Trophoblast cell (in vitro differentiated cells and primary cell): Measurements from ENCODE around the gene MTUS2.
A peak's percentile ranks its signal among the peaks of the same experiment; 100 is the strongest.

Source experiments
- DNase-seq, 2 donors: peaks; one replicate each; pipeline ENCODE4 v3.0.0-alpha.2; 2016
- H2AFZ ChIP-seq: 2 replicates; pipeline ENCODE4 v1.6.1; 2013; ENCODE audit warnings: low read length, moderate library complexity, mild to moderate bottlenecking; ENCODE audit not compliant: insufficient read depth, poor library complexity
- H2AK5ac ChIP-seq: 2 replicates; pipeline ENCODE4 v1.6.1; 2013; ENCODE audit warnings: mild to moderate bottlenecking, low read length
- H2BK120ac ChIP-seq: 2 replicates; pipeline ENCODE4 v1.6.1; 2013; ENCODE audit warnings: low read length, mild to moderate bottlenecking, moderate library complexity; ENCODE audit not compliant: insufficient read depth, poor library complexity
- H2BK12ac ChIP-seq: 2 replicates; pipeline ENCODE4 v1.6.1; 2013; ENCODE audit warnings: mild to moderate bottlenecking, low read length, moderate library complexity
- H2BK5ac ChIP-seq: 2 replicates; pipeline ENCODE4 v1.6.1; 2013; ENCODE audit warnings: low read length, low read depth, moderate library complexity, mild to moderate bottlenecking; ENCODE audit not compliant: poor library complexity
- H3K14ac ChIP-seq: 2 replicates; pipeline ENCODE4 v1.6.1; 2013; ENCODE audit warnings: mild to moderate bottlenecking, low read length
- H3K18ac ChIP-seq: 2 replicates; pipeline ENCODE4 v1.6.1; 2013; ENCODE audit warnings: mild to moderate bottlenecking, low read length
- H3K23ac ChIP-seq: 2 replicates; pipeline ENCODE4 v1.6.1; 2013; ENCODE audit warnings: low read length
- H3K27ac ChIP-seq: 2 replicates; pipeline ENCODE4 v1.5.1; 2013; ENCODE audit warnings: low read depth, mild to moderate bottlenecking, inconsistent platforms, low read length, moderate library complexity
- H3K27me3 ChIP-seq: 2 replicates; pipeline ENCODE4 v1.6.1; 2013; ENCODE audit warnings: inconsistent platforms, mild to moderate bottlenecking, low read length, moderate library complexity; ENCODE audit not compliant: insufficient read depth
- H3K36me3 ChIP-seq, 2 experiments: 1 replicate in 1 of 2; 2 replicates in 1 of 2; pipeline ENCODE4 v1.6.1; 2013; ENCODE audit warnings: low read length in 2 of 2, mild to moderate bottlenecking in 2 of 2, moderate library complexity in 1 of 2; ENCODE audit not compliant: insufficient read depth in 2 of 2, control insufficient read depth in 1 of 2
- H3K4ac ChIP-seq: 2 replicates; pipeline ENCODE4 v1.6.1; 2013; ENCODE audit warnings: low read depth, mild to moderate bottlenecking, low read length, moderate library complexity
- H3K4me1 ChIP-seq, 2 experiments: 1 replicate in 1 of 2; 2 replicates in 1 of 2; pipeline ENCODE4 v1.6.1; 2013; ENCODE audit warnings: low read length in 2 of 2, mild to moderate bottlenecking in 2 of 2, moderate library complexity in 1 of 2; ENCODE audit not compliant: insufficient read depth in 2 of 2, control insufficient read depth in 1 of 2
- H3K4me2 ChIP-seq: 2 replicates; pipeline ENCODE4 v1.6.1; 2013; ENCODE audit warnings: inconsistent platforms, mild to moderate bottlenecking, low read length, moderate library complexity
- H3K4me3 ChIP-seq: 2 replicates; pipeline ENCODE4 v1.5.1; 2013; ENCODE audit warnings: mild to moderate bottlenecking, low read depth, low read length, inconsistent platforms
- H3K79me1 ChIP-seq: one replicate; pipeline ENCODE4 v1.6.1; 2013; ENCODE audit warnings: low read length
- H3K79me2 ChIP-seq: 2 replicates; pipeline ENCODE4 v1.6.1; 2013; ENCODE audit warnings: low read length, mild to moderate bottlenecking; ENCODE audit not compliant: control insufficient read depth, insufficient read depth, poor library complexity
- H3K9ac ChIP-seq: 2 replicates; pipeline ENCODE4 v1.6.1; 2013; ENCODE audit warnings: mild to moderate bottlenecking, low read length
- H3K9me3 ChIP-seq: 2 replicates; pipeline ENCODE4 v1.6.1; 2013; ENCODE audit warnings: low read depth, mild to moderate bottlenecking, control low read depth, inconsistent platforms, low read length; ENCODE audit not compliant: insufficient read depth
- H4K12ac ChIP-seq: 2 replicates; pipeline ENCODE4 v1.6.1; 2013; ENCODE audit warnings: low read depth, mild to moderate bottlenecking, low read length, moderate library complexity
- H4K8ac ChIP-seq: 2 replicates; pipeline ENCODE4 v1.6.1; 2013; ENCODE audit warnings: low read depth, mild to moderate bottlenecking, low read length, moderate library complexity
- H4K91ac ChIP-seq: one replicate; pipeline ENCODE4 v1.6.1; 2013; ENCODE audit warnings: low read depth, mild to moderate bottlenecking, low read length, moderate library complexity
- WGBS: extraction: QIAGEN DNeasy Blood & Tissue Kit; methylation state at CpG from one replicate; pipeline ENCODE4 v1.1.7; 2013; ENCODE audit warnings: missing lambda C conversion rate; ENCODE audit not compliant: insufficient read length, insufficient coverage; ENCODE audit errors: extremely low coverage; 5-methylcytosine and 5-hydroxymethylcytosine counted together

MTUS2 gene

DNA sequence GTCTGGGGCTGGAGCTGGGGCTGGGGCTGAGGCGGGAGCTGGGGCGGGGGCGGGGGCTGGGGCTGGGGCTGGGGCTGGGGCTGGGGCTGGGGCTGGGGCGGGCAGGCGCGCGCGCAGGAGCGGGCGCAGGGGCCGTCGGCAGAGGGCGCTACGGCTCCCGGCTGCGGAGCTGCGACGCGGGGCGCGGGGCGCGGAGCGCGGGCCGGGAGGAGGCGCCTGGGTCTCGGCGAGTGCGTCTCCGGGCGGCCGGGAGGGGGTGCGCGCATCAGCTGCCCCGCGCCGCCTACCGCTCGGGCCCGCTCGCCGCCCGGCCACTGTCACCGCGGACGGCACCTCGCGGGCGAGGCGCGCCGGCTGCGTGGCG is 422 bp upstream of the MTUS2 start:
- peak; percentile 35 to 69 for DNase-seq
- H3K9me3 ChIP-seq, result peaks cover 2% of the 10 kb centered on the region
- no CpG with 5 or more reads among the region's 55 CpGs for WGBS

DNA sequence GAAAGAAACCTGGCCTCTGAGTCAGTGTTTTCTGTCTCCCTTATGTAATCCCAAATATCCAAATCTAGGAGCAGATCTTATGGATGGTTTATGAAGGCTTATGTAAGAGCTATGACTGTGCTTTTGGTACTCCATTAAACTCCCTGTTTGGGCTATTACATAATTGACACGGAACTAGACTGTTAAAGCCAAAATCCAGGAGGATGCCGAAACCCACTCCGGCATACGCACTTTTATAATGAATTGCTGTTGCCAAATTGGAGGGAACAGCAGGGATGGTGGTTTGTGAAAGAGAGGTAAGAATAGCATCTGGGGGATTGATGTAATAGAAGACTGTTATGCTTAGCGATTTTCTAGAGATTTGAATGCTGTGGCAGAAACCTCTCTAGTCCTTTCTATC is 2.0 kb downstream of the MTUS2 start:
- no peak overlapping the region for H3K4ac ChIP-seq
- no peak overlapping the region for H3K18ac ChIP-seq
- H3K14ac ChIP-seq, result no peak overlapping the region
- H3K9ac ChIP-seq, result no peak overlapping the region
- no peaks in the 10 kb centered on the region for H3K36me3 ChIP-seq
- no peak overlapping the region for H4K91ac ChIP-seq
- H2BK12ac ChIP-seq, result no peak overlapping the region
- H2BK5ac ChIP-seq, result no peak overlapping the region
- DNase-seq, result no peak
- H3K27me3 ChIP-seq, result peaks cover 20% of the 10 kb centered on the region
- whole genome bisulfite sequencing, result no CpG with 5 or more reads among the region's 5 CpGs
- H3K79me1 ChIP-seq, result no peaks in the 10 kb centered on the region
- peaks cover 4% of the 10 kb centered on the region for H3K9me3 ChIP-seq
- no peak overlapping the region for H3K4me3 ChIP-seq
- H2AK5ac ChIP-seq, result no peak overlapping the region
- peaks cover 7 to 8% of the 10 kb centered on the region in 2 experiments for H3K4me1 ChIP-seq
- no peak overlapping the region for H4K12ac ChIP-seq
- no peak overlapping the region for H3K4me2 ChIP-seq
- no peaks in the 10 kb centered on the region for H3K79me2 ChIP-seq
- H3K23ac ChIP-seq, result no peak overlapping the region
- no peak overlapping the region for H3K27ac ChIP-seq
- no peak overlapping the region for H2AFZ ChIP-seq
- H4K8ac ChIP-seq, result no peak overlapping the region
- H2BK120ac ChIP-seq, result no peak overlapping the region

More for the DNA sequence above, 422 bp upstream of the MTUS2 start:
- H4K8ac ChIP-seq, result no peak overlapping the region
- peak overlapping the region; percentile 26 for H2AFZ ChIP-seq
- no peaks in the 10 kb centered on the region for H3K79me2 ChIP-seq
- no peak overlapping the region for H3K9ac ChIP-seq
- H3K79me1 ChIP-seq, result no peaks in the 10 kb centered on the region
- no peak overlapping the region for H3K4ac ChIP-seq
- H3K27ac ChIP-seq, result no peak overlapping the region
- H4K12ac ChIP-seq, result no peak overlapping the region
- H2BK5ac ChIP-seq, result no peak overlapping the region
- no peak overlapping the region for H2AK5ac ChIP-seq
- H3K14ac ChIP-seq, result no peak overlapping the region
- H4K91ac ChIP-seq, result no peak overlapping the region
- H3K4me2 ChIP-seq, result peak overlapping the region; percentile 96
- peaks cover 7 to 8% of the 10 kb centered on the region in 2 experiments for H3K4me1 ChIP-seq
- H2BK120ac ChIP-seq, result no peak overlapping the region
- no peak overlapping the region for H2BK12ac ChIP-seq
- peaks cover 20% of the 10 kb centered on the region for H3K27me3 ChIP-seq
- H3K18ac ChIP-seq, result no peak overlapping the region
- H3K36me3 ChIP-seq, result no peaks in the 10 kb centered on the region
- no peak overlapping the region for H3K23ac ChIP-seq
- H3K4me3 ChIP-seq, result peak overlapping the region; percentile 70

DNA sequence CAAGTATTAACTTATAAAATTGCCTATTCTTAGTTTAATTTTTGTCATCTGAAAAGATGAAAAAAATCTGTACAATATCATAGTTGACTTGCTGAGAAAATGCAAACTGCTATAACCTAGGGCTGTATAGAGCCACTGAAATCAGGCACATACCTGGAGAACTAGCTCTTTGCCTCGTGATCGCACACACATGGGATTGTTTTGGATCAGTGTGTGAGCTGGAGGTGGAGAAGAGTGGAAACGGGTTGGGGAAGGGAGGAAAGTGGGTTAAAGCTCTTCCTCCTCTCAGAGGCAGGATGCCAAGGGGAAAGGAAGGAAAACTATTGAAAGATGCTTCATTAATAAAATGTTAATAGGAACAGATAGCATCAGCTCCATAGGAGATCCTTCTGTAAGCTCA is 2.7 kb downstream of the MTUS2 start:
- no peak overlapping the region for H3K18ac ChIP-seq
- H2AK5ac ChIP-seq, result no peak overlapping the region
- H3K4me2 ChIP-seq, result no peak overlapping the region
- H3K23ac ChIP-seq, result no peak overlapping the region
- DNase-seq, result no peak
- no peak overlapping the region for H2BK12ac ChIP-seq
- WGBS, result 100% methylated on average over 1 of the region's 3 CpGs
- H2AFZ ChIP-seq, result no peak overlapping the region
- no peaks in the 10 kb centered on the region for H3K79me2 ChIP-seq
- H3K4ac ChIP-seq, result no peak overlapping the region
- H3K4me1 ChIP-seq, result peaks cover 7 to 8% of the 10 kb centered on the region in 2 experiments
- H3K9me3 ChIP-seq, result peaks cover 4% of the 10 kb centered on the region
- no peak overlapping the region for H4K91ac ChIP-seq
- no peaks in the 10 kb centered on the region for H3K79me1 ChIP-seq
- H2BK120ac ChIP-seq, result no peak overlapping the region
- H2BK5ac ChIP-seq, result no peak overlapping the region
- no peak overlapping the region for H3K9ac ChIP-seq
- peaks cover 20% of the 10 kb centered on the region for H3K27me3 ChIP-seq
- no peak overlapping the region for H3K14ac ChIP-seq
- H4K12ac ChIP-seq, result no peak overlapping the region
- H3K27ac ChIP-seq, result no peak overlapping the region
- H3K36me3 ChIP-seq, result no peaks in the 10 kb centered on the region
- no peak overlapping the region for H4K8ac ChIP-seq
- H3K4me3 ChIP-seq, result no peak overlapping the region

DNA sequence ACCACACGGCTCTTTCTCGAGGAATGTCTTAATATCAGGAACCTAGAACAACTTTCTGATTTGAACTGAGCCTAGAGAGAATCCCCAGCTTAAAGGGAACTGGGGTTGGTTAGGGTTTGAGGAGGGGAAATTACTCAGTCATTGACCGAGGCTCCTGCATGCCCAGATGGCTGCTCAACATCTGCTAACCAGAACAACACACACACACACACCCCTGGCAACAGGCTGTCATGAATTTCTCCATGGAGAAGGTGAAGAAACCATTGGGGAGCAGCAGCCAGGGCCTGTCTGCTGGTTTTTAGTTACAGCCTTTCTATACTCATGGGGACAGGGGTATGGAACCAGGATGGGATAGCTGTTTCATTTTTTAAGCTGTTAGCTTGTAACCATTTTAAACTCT is 5.2 kb downstream of the MTUS2 start:
- Histone ChIP-seq H2BK120ac (no peak overlapping the region), H2AK5ac (no peak overlapping the region), H3K4me1 (peaks cover 3% of the 10 kb centered on the region in 2 experiments), H4K12ac (no peak overlapping the region), H3K14ac (no peak overlapping the region), H3K27me3 (peaks cover 9% of the 10 kb centered on the region), H3K27ac (no peak overlapping the region), H3K18ac (no peak overlapping the region), H3K9ac (no peak overlapping the region), H2BK12ac (no peak overlapping the region), H3K36me3 (no peaks in the 10 kb centered on the region), H3K79me2 (no peaks in the 10 kb centered on the region), H4K8ac (no peak overlapping the region), H3K4ac (no peak overlapping the region), H3K23ac (no peak overlapping the region), H3K4me3 (no peak overlapping the region), H4K91ac (no peak overlapping the region), H3K9me3 (peaks cover 6% of the 10 kb centered on the region), H3K4me2 (no peak overlapping the region), H2AFZ (no peak overlapping the region), H3K79me1 (no peaks in the 10 kb centered on the region), H2BK5ac (no peak overlapping the region)
- no peak for DNase-seq
- WGBS, result no CpG with 5 or more reads among the region's 3 CpGs
